Right lobe of liver (tissue), 4 donors: ENCODE measurements around the gene USO1.

Source experiments
- POLR2A ChIP-seq: fragments of 450-650 bp; IDR thresholded peaks from one replicate; pipeline ENCODE4 v1.6.1; 2017; ENCODE audit warnings: antibody characterized with exemption, mild to moderate bottlenecking
- TF ChIP-seq, protein P1 (sequence below), 4 donors: fragments of 200-600 bp in 3 of 4; fragments of 450-650 bp in 1 of 4; IDR thresholded peaks; one replicate each; pipeline versions ENCODE4 v1.5.1 to v1.8.0; 2016 to 2022; ENCODE audit warnings: antibody characterized with exemption in 4 of 4, mild to moderate bottlenecking in 2 of 4
- donor health status: DM: no; HTN: no; CAD: no.
- donor health status: DM: no; HTN: no; CAD: no.
- donor health status: DM: no; HTN: yes; CAD: no.

DNA sequence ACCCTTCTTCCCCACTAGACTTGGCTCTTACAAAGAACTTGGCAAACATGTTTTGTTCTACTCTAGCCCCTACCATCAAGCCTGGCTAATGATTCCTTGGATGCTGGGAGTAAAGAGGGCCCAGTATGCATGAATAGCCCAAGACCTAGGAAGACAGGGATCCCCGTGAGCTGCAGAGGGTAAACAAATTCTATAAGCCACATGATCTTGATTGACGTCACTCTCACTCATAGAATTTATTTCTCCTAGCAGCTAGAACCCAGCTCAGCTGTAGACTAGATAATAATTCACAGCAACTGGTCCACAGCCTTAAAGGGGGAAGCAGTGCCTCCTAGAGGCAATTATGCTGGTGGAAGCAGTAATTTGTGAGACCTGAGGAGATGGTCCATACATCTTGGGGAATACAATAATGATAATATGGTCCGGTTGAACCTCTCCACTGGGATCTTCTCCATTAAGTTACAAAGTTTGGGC is 16.1 kb upstream of the USO1 start:
- TF ChIP-seq, protein P1, sequence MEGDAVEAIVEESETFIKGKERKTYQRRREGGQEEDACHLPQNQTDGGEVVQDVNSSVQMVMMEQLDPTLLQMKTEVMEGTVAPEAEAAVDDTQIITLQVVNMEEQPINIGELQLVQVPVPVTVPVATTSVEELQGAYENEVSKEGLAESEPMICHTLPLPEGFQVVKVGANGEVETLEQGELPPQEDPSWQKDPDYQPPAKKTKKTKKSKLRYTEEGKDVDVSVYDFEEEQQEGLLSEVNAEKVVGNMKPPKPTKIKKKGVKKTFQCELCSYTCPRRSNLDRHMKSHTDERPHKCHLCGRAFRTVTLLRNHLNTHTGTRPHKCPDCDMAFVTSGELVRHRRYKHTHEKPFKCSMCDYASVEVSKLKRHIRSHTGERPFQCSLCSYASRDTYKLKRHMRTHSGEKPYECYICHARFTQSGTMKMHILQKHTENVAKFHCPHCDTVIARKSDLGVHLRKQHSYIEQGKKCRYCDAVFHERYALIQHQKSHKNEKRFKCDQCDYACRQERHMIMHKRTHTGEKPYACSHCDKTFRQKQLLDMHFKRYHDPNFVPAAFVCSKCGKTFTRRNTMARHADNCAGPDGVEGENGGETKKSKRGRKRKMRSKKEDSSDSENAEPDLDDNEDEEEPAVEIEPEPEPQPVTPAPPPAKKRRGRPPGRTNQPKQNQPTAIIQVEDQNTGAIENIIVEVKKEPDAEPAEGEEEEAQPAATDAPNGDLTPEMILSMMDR (IDR thresholded peaks at IDR 0.05), result peak; percentile 24 to 59 (median 36)
- no peak for TF ChIP-seq POLR2A
